Measurements from ENCODE around the gene SEMA5A.

GRCh38 chr5:9318031-9318430, 227.8 kb downstream of the SEMA5A start:
- no peak for TF ChIP-seq CTCF (IDR thresholded peaks at IDR 0.05)
- no peak for TF ChIP-seq POLR2A (IDR thresholded peaks at IDR 0.05)

All from breast epithelium (tissue), 3 donors.